H1 (cell line): ENCODE results near the gene OSBPL3.

ENCODE experiments used
- CEBPB ChIP-seq: IDR thresholded peaks from 2 replicates; pipeline ENCODE4 v1.6.1; 2012; ENCODE audit warnings: low read depth, low read length
- EP300 ChIP-seq, 2 experiments: IDR thresholded peaks; 1 replicate in 1 of 2; 2 replicates in 1 of 2; pipeline ENCODE4 v1.6.1; 2011 to 2012; ENCODE audit warnings: low read depth in 2 of 2, low read length in 2 of 2, mild to moderate bottlenecking in 2 of 2, borderline replicate concordance in 1 of 2, inconsistent platforms in 1 of 2, moderate library complexity in 1 of 2
- TF ChIP-seq, protein P1 (sequence below): IDR thresholded peaks from 2 replicates; pipeline ENCODE4 v1.6.1; 2012; ENCODE audit warnings: inconsistent platforms
- TF ChIP-seq, protein P2 (sequence below), 3 experiments: IDR thresholded peaks; 1 replicate in 2 of 3; 2 replicates in 1 of 3; pipeline versions ENCODE4 v1.5.1 to v1.6.1; 2011; ENCODE audit warnings: low read length in 3 of 3, mild to moderate bottlenecking in 3 of 3, inconsistent platforms in 2 of 3, low read depth in 1 of 3, moderate library complexity in 1 of 3; ENCODE audit not compliant: insufficient read depth in 1 of 3; ENCODE audit errors: control extremely low read depth in 1 of 3

DNA sequence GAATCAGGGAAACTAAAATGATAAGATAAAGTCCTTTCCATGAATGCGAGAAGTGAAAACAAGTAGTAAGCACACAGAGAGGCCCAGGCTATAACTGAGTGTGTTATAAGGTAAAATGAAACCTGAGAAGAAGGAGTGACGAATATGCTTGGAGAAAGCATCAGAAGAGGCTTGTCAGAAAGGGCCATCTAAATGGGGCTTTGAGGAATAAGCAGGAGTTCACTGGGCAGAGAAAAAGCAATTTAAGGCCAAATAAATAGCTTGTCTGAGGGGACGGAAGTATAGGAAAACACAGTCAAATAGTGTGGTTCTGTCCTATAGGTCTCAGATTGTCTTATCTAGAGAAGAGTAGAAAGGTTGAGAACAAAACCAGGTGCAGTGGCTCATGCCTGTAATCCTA, 163.1 kb downstream of the OSBPL3 start:
- TF ChIP-seq CEBPB (no peak), EP300 (IDR thresholded peaks at IDR 0.05; ENCODE audit: borderline replicate concordance in 1 of 2, low read depth in 2 of 2, low read length in 2 of 2) (no peak)
- TF ChIP-seq, protein P1, sequence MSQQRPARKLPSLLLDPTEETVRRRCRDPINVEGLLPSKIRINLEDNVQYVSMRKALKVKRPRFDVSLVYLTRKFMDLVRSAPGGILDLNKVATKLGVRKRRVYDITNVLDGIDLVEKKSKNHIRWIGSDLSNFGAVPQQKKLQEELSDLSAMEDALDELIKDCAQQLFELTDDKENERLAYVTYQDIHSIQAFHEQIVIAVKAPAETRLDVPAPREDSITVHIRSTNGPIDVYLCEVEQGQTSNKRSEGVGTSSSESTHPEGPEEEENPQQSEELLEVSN = no peak
- TF ChIP-seq, protein P2, sequence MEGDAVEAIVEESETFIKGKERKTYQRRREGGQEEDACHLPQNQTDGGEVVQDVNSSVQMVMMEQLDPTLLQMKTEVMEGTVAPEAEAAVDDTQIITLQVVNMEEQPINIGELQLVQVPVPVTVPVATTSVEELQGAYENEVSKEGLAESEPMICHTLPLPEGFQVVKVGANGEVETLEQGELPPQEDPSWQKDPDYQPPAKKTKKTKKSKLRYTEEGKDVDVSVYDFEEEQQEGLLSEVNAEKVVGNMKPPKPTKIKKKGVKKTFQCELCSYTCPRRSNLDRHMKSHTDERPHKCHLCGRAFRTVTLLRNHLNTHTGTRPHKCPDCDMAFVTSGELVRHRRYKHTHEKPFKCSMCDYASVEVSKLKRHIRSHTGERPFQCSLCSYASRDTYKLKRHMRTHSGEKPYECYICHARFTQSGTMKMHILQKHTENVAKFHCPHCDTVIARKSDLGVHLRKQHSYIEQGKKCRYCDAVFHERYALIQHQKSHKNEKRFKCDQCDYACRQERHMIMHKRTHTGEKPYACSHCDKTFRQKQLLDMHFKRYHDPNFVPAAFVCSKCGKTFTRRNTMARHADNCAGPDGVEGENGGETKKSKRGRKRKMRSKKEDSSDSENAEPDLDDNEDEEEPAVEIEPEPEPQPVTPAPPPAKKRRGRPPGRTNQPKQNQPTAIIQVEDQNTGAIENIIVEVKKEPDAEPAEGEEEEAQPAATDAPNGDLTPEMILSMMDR (IDR thresholded peaks at IDR 0.05; ENCODE audit: control extremely low read depth in 1 of 3, insufficient read depth in 1 of 3, low read depth in 1 of 3, low read length in 3 of 3) = no peak
